Measurements from ENCODE around the gene MYRF. TPM values are rescaled to one million over a fixed set of nuclear protein-coding genes. Genes with fewer than 3 reads are reported as not detected.
A peak's percentile ranks its signal among the peaks of the same experiment; 100 is the strongest.

Gene MYRF
- total and polyA plus RNA-seq, 2 of the 13 experiments (the other 11 are each of a cell fraction or from before 2014, with no cell fraction given), result 10.2 to 25.9 TPM

DNA sequence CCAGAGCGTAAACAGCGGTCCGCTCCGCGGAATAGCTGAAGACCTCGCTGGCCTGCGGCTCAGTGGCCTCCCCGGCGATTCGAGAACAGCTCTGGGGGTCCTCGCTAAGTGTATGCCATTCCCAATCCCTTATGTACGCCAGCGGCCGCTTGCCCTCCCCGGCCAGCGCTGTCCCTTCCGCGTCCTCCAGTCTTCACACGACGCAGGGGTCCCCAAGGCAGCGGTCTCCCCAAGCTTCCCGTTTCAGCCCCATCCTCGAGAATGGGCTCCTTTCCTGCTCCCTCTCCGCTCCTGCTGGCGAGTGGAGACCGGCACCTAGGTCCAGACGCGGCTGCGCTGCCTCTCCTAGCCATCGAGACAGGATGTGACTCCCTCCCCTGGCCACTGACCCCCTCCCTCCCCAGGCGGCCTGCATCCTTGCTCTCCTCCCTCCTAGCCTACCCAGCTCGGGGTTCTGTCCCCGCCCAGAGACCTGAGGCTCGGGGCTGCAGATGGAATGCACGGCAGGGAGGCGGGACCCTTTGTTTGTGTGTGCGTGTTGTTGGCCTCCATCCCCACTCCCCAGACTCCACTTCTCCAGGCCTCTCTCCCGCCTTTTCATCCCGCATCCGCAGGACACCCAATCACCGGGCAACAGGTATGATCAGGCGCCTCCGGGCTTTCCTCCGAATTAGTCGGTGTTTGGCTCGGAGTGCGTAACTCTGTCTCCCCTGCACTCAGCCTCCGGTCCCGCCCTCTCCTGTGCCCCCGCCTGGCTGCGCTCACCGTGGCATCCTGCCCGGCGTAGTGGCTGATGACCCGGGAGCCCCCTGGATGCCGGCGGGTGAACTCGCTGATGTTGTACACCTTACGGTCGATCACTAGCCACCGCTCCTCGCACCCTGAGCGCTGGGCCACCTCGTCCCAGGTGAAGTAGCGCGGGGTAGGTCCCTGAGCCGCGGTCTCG is 63.6 kb downstream of the MYRF start (continued):
- TF ChIP-seq, protein P1, sequence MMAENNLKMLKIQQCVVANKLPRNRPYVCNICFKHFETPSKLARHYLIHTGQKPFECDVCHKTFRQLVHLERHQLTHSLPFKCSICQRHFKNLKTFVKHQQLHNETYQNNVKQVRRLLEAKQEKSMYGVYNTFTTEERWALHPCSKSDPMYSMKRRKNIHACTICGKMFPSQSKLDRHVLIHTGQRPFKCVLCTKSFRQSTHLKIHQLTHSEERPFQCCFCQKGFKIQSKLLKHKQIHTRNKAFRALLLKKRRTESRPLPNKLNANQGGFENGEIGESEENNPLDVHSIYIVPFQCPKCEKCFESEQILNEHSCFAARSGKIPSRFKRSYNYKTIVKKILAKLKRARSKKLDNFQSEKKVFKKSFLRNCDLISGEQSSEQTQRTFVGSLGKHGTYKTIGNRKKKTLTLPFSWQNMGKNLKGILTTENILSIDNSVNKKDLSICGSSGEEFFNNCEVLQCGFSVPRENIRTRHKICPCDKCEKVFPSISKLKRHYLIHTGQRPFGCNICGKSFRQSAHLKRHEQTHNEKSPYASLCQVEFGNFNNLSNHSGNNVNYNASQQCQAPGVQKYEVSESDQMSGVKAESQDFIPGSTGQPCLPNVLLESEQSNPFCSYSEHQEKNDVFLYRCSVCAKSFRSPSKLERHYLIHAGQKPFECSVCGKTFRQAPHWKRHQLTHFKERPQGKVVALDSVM (CRISPR knock-in tag; IDR thresholded peaks at IDR 0.05), result peak; percentile 82
- no peak for TF ChIP-seq ZSCAN31 (CRISPR knock-in tag; IDR thresholded peaks at IDR 0.05; ENCODE audit: low read depth)
- TF ChIP-seq MEF2D (CRISPR knock-in tag; IDR thresholded peaks at IDR 0.05), result no peak
- TF ChIP-seq SP2 (CRISPR knock-in tag; IDR thresholded peaks at IDR 0.05), result no peak
- TF ChIP-seq ZNF709 (CRISPR knock-in tag; IDR thresholded peaks at IDR 0.05), result no peak
- no peak for TF ChIP-seq CREBL2 (CRISPR knock-in tag; IDR thresholded peaks at IDR 0.05; ENCODE audit: borderline replicate concordance)
- no peak for TF ChIP-seq MED1 (CRISPR knock-in tag; IDR thresholded peaks at IDR 0.05)
- no peak for TF ChIP-seq ZNF343 (CRISPR knock-in tag; IDR thresholded peaks at IDR 0.05)
- TF ChIP-seq, protein P2, sequence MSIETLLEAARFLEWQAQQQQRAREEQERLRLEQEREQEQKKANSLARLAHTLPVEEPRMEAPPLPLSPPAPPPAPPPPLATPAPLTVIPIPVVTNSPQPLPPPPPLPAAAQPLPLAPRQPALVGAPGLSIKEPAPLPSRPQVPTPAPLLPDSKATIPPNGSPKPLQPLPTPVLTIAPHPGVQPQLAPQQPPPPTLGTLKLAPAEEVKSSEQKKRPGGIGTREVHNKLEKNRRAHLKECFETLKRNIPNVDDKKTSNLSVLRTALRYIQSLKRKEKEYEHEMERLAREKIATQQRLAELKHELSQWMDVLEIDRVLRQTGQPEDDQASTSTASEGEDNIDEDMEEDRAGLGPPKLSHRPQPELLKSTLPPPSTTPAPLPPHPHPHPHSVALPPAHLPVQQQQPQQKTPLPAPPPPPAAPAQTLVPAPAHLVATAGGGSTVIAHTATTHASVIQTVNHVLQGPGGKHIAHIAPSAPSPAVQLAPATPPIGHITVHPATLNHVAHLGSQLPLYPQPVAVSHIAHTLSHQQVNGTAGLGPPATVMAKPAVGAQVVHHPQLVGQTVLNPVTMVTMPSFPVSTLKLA (IDR thresholded peaks at IDR 0.05), result no peak
- no peak for TF ChIP-seq ZNF12 (CRISPR knock-in tag; IDR thresholded peaks at IDR 0.05)
- no peak for TF ChIP-seq ZNF713 (CRISPR knock-in tag; IDR thresholded peaks at IDR 0.05)
- no peak; the same call in 1 of the 2 replicates for TF ChIP-seq AFF4 (CRISPR knock-in tag; IDR thresholded peaks at IDR 0.05)
- TF ChIP-seq, protein P3, sequence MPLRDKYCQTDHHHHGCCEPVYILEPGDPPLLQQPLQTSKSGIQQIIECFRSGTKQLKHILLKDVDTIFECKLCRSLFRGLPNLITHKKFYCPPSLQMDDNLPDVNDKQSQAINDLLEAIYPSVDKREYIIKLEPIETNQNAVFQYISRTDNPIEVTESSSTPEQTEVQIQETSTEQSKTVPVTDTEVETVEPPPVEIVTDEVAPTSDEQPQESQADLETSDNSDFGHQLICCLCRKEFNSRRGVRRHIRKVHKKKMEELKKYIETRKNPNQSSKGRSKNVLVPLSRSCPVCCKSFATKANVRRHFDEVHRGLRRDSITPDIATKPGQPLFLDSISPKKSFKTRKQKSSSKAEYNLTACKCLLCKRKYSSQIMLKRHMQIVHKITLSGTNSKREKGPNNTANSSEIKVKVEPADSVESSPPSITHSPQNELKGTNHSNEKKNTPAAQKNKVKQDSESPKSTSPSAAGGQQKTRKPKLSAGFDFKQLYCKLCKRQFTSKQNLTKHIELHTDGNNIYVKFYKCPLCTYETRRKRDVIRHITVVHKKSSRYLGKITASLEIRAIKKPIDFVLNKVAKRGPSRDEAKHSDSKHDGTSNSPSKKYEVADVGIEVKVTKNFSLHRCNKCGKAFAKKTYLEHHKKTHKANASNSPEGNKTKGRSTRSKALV (CRISPR knock-in tag; IDR thresholded peaks at IDR 0.05), result no peak
- no peak for TF ChIP-seq GLI4 (CRISPR knock-in tag; IDR thresholded peaks at IDR 0.05; ENCODE audit: borderline replicate concordance)
- TF ChIP-seq ZNF747 (CRISPR knock-in tag; IDR thresholded peaks at IDR 0.05; ENCODE audit: borderline replicate concordance), result no peak
- no peak for TF ChIP-seq KLF12 (CRISPR knock-in tag; IDR thresholded peaks at IDR 0.05; ENCODE audit: borderline replicate concordance)
- no peak for TF ChIP-seq SMARCC2 (IDR thresholded peaks at IDR 0.05)
- peak; percentile 40; the same call in 1 of the 2 replicates for TF ChIP-seq NCOR1 (IDR thresholded peaks at IDR 0.05; ENCODE audit: borderline replicate concordance, low read length)
- TF ChIP-seq ARNTL (CRISPR knock-in tag; IDR thresholded peaks at IDR 0.05), result no peak
- TF ChIP-seq ZNF10 (CRISPR knock-in tag; IDR thresholded peaks at IDR 0.05; ENCODE audit: borderline replicate concordance, low read depth), result no peak

All from HepG2 (cell line).